ENCODE results near the gene DMTF1. TPM values are rescaled to one million over a fixed set of nuclear protein-coding genes. Genes with fewer than 3 reads are reported as not detected.

DMTF1 gene
- total RNA-seq, 2 donors from 2014 or later, result 30.7 to 100 TPM

DNA sequence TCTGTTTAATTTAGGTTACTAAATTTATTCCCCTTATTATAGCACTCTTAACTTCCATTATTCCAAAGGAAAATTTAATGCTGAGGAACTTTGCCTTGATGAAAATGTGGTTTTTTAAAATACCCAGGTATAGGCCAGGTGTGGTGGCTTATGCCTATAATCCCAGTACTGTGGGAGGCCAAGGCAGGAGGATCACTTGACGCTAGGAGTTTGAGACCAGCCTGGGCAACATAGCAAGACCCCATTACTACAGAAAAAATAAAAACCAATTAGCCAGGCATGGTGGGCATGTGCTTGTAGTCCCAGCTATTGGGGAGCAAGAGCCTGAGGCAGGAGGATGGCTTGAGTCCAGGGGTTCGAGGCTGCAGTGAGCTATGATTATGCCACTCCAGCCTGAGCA, 34.9 kb downstream of the DMTF1 start:
- WGBS, result 98% methylated on average over 2 of the region's 2 CpGs
- TF ChIP-seq, protein P1, sequence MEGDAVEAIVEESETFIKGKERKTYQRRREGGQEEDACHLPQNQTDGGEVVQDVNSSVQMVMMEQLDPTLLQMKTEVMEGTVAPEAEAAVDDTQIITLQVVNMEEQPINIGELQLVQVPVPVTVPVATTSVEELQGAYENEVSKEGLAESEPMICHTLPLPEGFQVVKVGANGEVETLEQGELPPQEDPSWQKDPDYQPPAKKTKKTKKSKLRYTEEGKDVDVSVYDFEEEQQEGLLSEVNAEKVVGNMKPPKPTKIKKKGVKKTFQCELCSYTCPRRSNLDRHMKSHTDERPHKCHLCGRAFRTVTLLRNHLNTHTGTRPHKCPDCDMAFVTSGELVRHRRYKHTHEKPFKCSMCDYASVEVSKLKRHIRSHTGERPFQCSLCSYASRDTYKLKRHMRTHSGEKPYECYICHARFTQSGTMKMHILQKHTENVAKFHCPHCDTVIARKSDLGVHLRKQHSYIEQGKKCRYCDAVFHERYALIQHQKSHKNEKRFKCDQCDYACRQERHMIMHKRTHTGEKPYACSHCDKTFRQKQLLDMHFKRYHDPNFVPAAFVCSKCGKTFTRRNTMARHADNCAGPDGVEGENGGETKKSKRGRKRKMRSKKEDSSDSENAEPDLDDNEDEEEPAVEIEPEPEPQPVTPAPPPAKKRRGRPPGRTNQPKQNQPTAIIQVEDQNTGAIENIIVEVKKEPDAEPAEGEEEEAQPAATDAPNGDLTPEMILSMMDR (IDR thresholded peaks at IDR 0.05), result no peak
- no peak for TF ChIP-seq POLR2AphosphoS5 (IDR thresholded peaks at IDR 0.05)
- TF ChIP-seq POLR2A (IDR thresholded peaks at IDR 0.05), result no peak
- no peaks in the 10 kb centered on the region for H3K9me3 ChIP-seq
- H3K4me3 ChIP-seq, result no peak overlapping the region
- no peaks in the 10 kb centered on the region for H3K4me1 ChIP-seq (replicated peaks)
- peaks cover 0 to 3% of the 10 kb centered on the region in 2 donors for H3K36me3 ChIP-seq
- intact Hi-C loops (cut with DNase I), result no loop called here
- no peaks in the 10 kb centered on the region for H3K27me3 ChIP-seq (replicated peaks; ENCODE audit: insufficient read depth)
- DNase-seq (ENCODE audit: low spot score), result no peak
- no peak overlapping the region for H3K27ac ChIP-seq

DNA sequence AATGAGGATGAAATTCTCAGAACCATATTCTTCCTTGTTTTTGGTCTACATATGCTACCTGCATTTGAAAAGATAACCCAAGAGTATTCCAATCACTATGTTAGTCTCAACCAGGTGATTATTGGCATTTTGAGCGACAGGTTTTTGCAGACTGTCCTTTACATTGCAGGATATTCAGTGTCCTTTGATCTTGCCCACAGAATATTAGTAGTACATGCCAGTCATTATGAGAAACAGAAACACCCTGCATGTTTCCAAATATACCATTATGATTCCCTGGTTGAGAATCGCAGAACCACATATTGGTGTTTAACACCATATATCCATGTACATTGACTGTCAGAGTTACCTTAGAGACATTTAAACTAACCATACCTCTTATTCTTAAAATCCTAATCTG, 36.7 kb downstream of the DMTF1 start:
- peaks cover 0 to 3% of the 10 kb centered on the region in 2 donors for H3K36me3 ChIP-seq
- WGBS, result 93% methylated on average over 2 of the region's 2 CpGs

DNA sequence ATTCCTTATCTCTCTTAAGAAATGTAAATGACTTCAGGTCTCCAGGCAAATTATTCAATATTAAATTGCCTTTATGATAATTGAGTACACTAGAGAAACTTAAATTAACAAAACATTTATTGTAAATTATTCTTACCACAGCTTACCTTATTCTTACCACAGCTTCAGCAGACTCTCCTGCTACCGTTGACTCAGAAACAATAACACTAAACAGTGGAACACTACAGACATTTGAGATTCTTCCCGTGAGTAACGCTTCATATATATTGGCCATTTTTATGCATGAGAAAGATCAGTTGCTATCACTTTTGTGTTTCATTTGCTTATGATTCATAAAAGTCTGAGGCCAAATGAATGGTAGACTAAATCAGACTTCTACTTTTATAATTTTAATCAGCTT, 38.5 kb downstream of the DMTF1 start:
- no peak overlapping the region for H3K27ac ChIP-seq
- intact Hi-C loops (cut with DNase I), result no loop called here
- TF ChIP-seq POLR2A (IDR thresholded peaks at IDR 0.05), result no peak
- TF ChIP-seq POLR2AphosphoS5 (IDR thresholded peaks at IDR 0.05), result no peak
- TF ChIP-seq, protein P1 (IDR thresholded peaks at IDR 0.05), result no peak
- no peaks in the 10 kb centered on the region for H3K27me3 ChIP-seq (replicated peaks; ENCODE audit: insufficient read depth)
- 88% methylated on average over 3 of the region's 3 CpGs for WGBS
- no peak for DNase-seq (ENCODE audit: low spot score)
- H3K4me1 ChIP-seq (replicated peaks), result no peaks in the 10 kb centered on the region
- no peaks in the 10 kb centered on the region for H3K9me3 ChIP-seq
- H3K4me3 ChIP-seq, result no peak overlapping the region
- H3K36me3 ChIP-seq, result peaks cover 0 to 3% of the 10 kb centered on the region in 2 donors

More for the DNA sequence above, 36.7 kb downstream of the DMTF1 start:
- Histone ChIP-seq H3K27ac (no peak overlapping the region), H3K4me3 (no peak overlapping the region), H3K27me3 (replicated peaks; ENCODE audit: insufficient read depth) (no peaks in the 10 kb centered on the region), H3K9me3 (no peaks in the 10 kb centered on the region), H3K4me1 (replicated peaks) (no peaks in the 10 kb centered on the region)
- intact Hi-C loops (cut with DNase I), result no loop called here
- TF ChIP-seq POLR2A (IDR thresholded peaks at IDR 0.05) (no peak), POLR2AphosphoS5 (IDR thresholded peaks at IDR 0.05) (no peak)
- TF ChIP-seq, protein P1 (IDR thresholded peaks at IDR 0.05), result no peak
- DNase-seq (ENCODE audit: low spot score), result no peak

GRCh38 chr7:87192784-87193487, 40.7 kb downstream of the DMTF1 start:
- no peak for DNase-seq (ENCODE audit: low spot score)
- Histone ChIP-seq H3K36me3 (no peaks in the 10 kb centered on the region), H3K4me1 (replicated peaks) (no peaks in the 10 kb centered on the region), H3K27me3 (replicated peaks; ENCODE audit: insufficient read depth) (no peaks in the 10 kb centered on the region), H3K27ac (no peak overlapping the region), H3K4me3 (no peak overlapping the region), H3K9me3 (no peaks in the 10 kb centered on the region)
- intact Hi-C loops (cut with DNase I), result no loop called here
- TF ChIP-seq POLR2AphosphoS5 (IDR thresholded peaks at IDR 0.05) (no peak), POLR2A (IDR thresholded peaks at IDR 0.05) (no peak)
- TF ChIP-seq, protein P1 (IDR thresholded peaks at IDR 0.05), result no peak
- WGBS, result 65% methylated on average over 6 of the region's 6 CpGs

DNA sequence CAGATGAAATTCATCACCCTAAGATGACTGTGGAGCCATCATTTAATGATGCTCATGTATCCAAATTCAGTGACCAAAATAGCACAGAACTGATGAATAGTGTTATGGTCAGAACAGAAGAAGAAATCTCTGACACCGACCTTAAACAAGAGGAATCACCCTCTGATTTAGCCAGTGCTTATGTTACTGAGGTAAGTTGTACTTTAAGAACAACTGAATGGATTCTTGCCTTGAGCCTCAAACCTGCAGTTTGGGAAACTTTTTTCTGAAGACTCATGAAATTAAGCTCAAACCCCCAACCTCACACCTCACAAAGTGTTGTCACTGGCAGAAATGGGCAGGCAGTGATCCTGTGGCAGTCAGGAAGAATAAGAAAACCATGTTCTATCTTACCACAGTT, 41.7 kb downstream of the DMTF1 start:
- no peak for DNase-seq (ENCODE audit: low spot score)
- Histone ChIP-seq H3K4me1 (replicated peaks) (no peaks in the 10 kb centered on the region), H3K36me3 (no peaks in the 10 kb centered on the region), H3K9me3 (no peaks in the 10 kb centered on the region), H3K27me3 (replicated peaks; ENCODE audit: insufficient read depth) (no peaks in the 10 kb centered on the region), H3K4me3 (no peak overlapping the region), H3K27ac (no peak overlapping the region)
- intact Hi-C loops (cut with DNase I), result no loop called here
- TF ChIP-seq POLR2AphosphoS5 (IDR thresholded peaks at IDR 0.05), result no peak
- TF ChIP-seq, protein P1 (IDR thresholded peaks at IDR 0.05), result no peak
- TF ChIP-seq POLR2A (IDR thresholded peaks at IDR 0.05), result no peak
- 87% methylated on average over 1 of the region's 1 CpG for WGBS
